ENCODE measurements around the gene RNF5.

DNA sequence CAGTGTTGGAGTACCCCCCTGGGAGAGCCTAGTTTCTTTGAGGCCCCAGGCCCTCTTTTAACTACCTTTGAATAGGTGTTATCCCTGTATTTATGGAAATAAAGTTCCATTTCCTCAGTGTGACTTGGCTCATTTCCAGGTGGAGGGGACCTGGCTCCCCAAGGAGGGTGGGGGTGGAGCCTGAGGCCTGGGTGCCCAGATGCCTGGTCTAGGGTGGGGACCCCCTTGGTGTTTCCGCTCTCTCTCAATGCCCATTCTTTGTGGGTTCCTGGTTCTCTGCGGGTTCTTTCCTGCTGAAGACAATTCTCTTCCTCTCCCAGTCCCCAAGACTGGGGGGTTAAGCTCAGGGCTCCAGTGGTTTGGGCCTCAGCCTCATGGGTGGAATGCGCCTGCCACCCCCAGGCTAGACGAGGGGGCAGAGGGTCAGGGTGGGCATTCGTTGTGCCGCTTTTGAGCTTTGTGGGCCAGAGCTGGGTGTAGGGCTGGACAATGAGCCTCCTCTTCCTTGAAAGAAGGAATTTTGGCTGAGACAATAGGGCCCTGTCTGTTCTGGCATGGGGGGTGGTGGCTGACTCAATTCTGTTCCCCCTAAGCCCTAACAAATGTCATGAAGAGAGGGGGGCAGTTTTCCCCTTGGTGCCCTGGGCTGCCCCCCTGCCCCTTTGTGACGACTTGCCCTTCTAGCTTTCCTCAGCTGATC, 14.5 kb upstream of the RNF5 start:
- TF ChIP-seq CTCF (IDR thresholded peaks at IDR 0.05 in 4 of 5, conservative IDR thresholded peaks at IDR 0.05 in 1 of 5) = no peak
- no peak for TF ChIP-seq POLR2A (IDR thresholded peaks at IDR 0.05)

Data from gastrocnemius medialis (tissue), 4 donors.